B cell (primary cell): Measurements from ENCODE around the gene CDC42BPB. TPM values are rescaled to one million over a fixed set of nuclear protein-coding genes. Genes with fewer than 3 reads are reported as not detected.

ENCODE experiments used
- ATAC-seq: fragments of 200-7000 bp; cut with Tn5 transposase; one replicate; pipeline ENCODE4 v1.10.0; 2021; ENCODE audit warnings: low read depth, mild to moderate bottlenecking, moderate number of reproducible peaks, moderate library complexity
- CTCF ChIA-PET: fragments of 350-600 bp; sonication (Branson Sonifier 250); formaldehyde crosslinking; loops from one replicate; lab custom pipeline; 2021; ENCODE audit warnings: antibody characterized with exemption, inconsistent platforms; lab: Charles Lee
- POLR2A ChIA-PET: fragments of 350-600 bp; sonication (Branson Sonifier 250); formaldehyde crosslinking; loops from one replicate; lab custom pipeline; 2021; ENCODE audit warnings: antibody characterized with exemption; lab: Charles Lee
- DNase-seq: peaks from one replicate; pipeline ENCODE4 v3.0.0; 2013
- H2AFZ ChIP-seq: 2 replicates; pipeline ENCODE4 v1.6.1; 2012; ENCODE audit warnings: mild to moderate bottlenecking, low read depth, low read length; ENCODE audit not compliant: insufficient read depth, poor library complexity, severe bottlenecking
- H3K27ac ChIP-seq, 2 donors: 1 replicate in 1 of 2; 2 replicates in 1 of 2; pipeline ENCODE4 v1.5.1; 2012 to 2013; ENCODE audit warnings: low read length in 2 of 2, mild to moderate bottlenecking in 2 of 2, moderate library complexity in 1 of 2
- H3K27me3 ChIP-seq, 4 experiments: fragments of 200-600 bp in 1 of 4; sonication (generic) in 1 of 4; replicated peaks in 1 of 4; 1 replicate in 2 of 4; 2 replicates in 2 of 4; pipeline versions ENCODE4 v1.6.1 to v1.7.0; 2013 to 2016; ENCODE audit warnings: low read length in 3 of 4, mild to moderate bottlenecking in 2 of 4, mixed read lengths in 1 of 4, moderate library complexity in 1 of 4; ENCODE audit not compliant: insufficient read depth in 4 of 4, control insufficient read depth in 3 of 4; ENCODE audit errors: control extremely low read depth in 1 of 4
- H3K36me3 ChIP-seq, 2 experiments: replicated peaks in 1 of 2; 1 replicate in 1 of 2; 2 replicates in 1 of 2; pipeline versions ENCODE4 v1.6.1 to v1.7.1; 2013; ENCODE audit warnings: low read length in 1 of 2; ENCODE audit not compliant: insufficient read depth in 2 of 2, control insufficient read depth in 1 of 2; ENCODE audit errors: control extremely low read depth in 1 of 2, extremely low read depth in 1 of 2
- H3K4me1 ChIP-seq, 2 donors: fragments of 200-600 bp in 1 of 2; sonication (generic) in 1 of 2; 1 replicate in 1 of 2; 2 replicates in 1 of 2; pipeline versions ENCODE4 v1.5.1 to v1.6.1; 2013 to 2017; ENCODE audit warnings: low read length in 2 of 2; ENCODE audit not compliant: control insufficient read depth in 2 of 2, insufficient read depth in 2 of 2
- H3K4me2 ChIP-seq: replicated peaks from 2 replicates; pipeline ENCODE3; 2012; ENCODE audit warnings: mild to moderate bottlenecking, low read depth, low read length; ENCODE audit not compliant: poor library complexity, severe bottlenecking
- H3K4me3 ChIP-seq, 5 experiments: fragments of 200-600 bp in 1 of 5; sonication (generic) in 1 of 5; 1 replicate in 3 of 5; 2 replicates in 2 of 5; pipeline versions ENCODE4 v1.5.1 to v1.7.0; 2011 to 2016; ENCODE audit warnings: low read length in 4 of 5, mild to moderate bottlenecking in 4 of 5, low read depth in 2 of 5, control low read depth in 1 of 5, moderate library complexity in 1 of 5; ENCODE audit not compliant: insufficient read depth in 1 of 5; ENCODE audit errors: control extremely low read depth in 1 of 5, extremely low read depth in 1 of 5
- H3K79me2 ChIP-seq: fragments of 200-600 bp; sonication (generic); one replicate; pipeline ENCODE4 v1.6.0; 2016; ENCODE audit warnings: low read length; ENCODE audit not compliant: control insufficient read depth, insufficient read depth
- H3K9ac ChIP-seq: fragments of 200-600 bp; sonication (generic); 2 replicates; pipeline ENCODE4 v1.6.1; 2017; ENCODE audit warnings: mild to moderate bottlenecking, low read length, moderate library complexity
- H3K9me3 ChIP-seq, 3 donors: one replicate each; pipeline versions ENCODE4 v1.6.1 to v1.7.1; 2013; ENCODE audit warnings: low read length in 2 of 3; ENCODE audit not compliant: control insufficient read depth in 2 of 3, insufficient read depth in 1 of 3; ENCODE audit errors: control extremely low read depth in 1 of 3
- H4K20me1 ChIP-seq: 2 replicates; pipeline ENCODE4 v1.6.0; 2012; ENCODE audit warnings: mild to moderate bottlenecking, low read length; ENCODE audit not compliant: insufficient read depth, control insufficient read depth, poor library complexity, severe bottlenecking
- H3K27ac Mint-ChIP-seq: one replicate; pipeline ENCODE4 v1.8.0; 2021; ENCODE audit warnings: mixed read lengths
- H3K27me3 Mint-ChIP-seq: one replicate; pipeline ENCODE4 v1.8.0; 2021; ENCODE audit warnings: mixed read lengths
- H3K4me1 Mint-ChIP-seq: one replicate; pipeline ENCODE4 v1.8.0; 2021; ENCODE audit warnings: mixed read lengths
- H3K4me3 Mint-ChIP-seq: one replicate; pipeline ENCODE4 v1.8.0; 2021; ENCODE audit warnings: mixed read lengths
- H3K9me3 Mint-ChIP-seq: one replicate; pipeline ENCODE4 v1.8.0; 2022; ENCODE audit warnings: mixed read lengths; ENCODE audit not compliant: insufficient read depth
- EZH2 ChIP-seq: IDR thresholded peaks from 2 replicates; pipeline ENCODE4 v1.6.1; 2012; ENCODE audit warnings: borderline replicate concordance, low read depth, mild to moderate bottlenecking, moderate library complexity, low read length; ENCODE audit not compliant: insufficient read depth, poor library complexity, severe bottlenecking
- WGBS: methylation state at CpG from one replicate; pipeline ENCODE4 v1.1.5; 2013; ENCODE audit warnings: missing lambda C conversion rate; ENCODE audit not compliant: insufficient coverage; 5-methylcytosine and 5-hydroxymethylcytosine counted together
- intact Hi-C: fragments of 100-400 bp; cut with micrococcal nuclease; formaldehyde crosslinking; loops from one replicate; pipeline ENCODE4 v1.10.0; 2022
- polyA minus RNA-seq: library from RNA; depleted of rRNA, polyadenylated mRNA; stranded (reverse); fragments of >200 nt; gene quantifications from 2 replicates; pipeline ENCODE4 v1.2.3, GENCODE V29; 2012
- polyA plus RNA-seq: library from polyadenylated mRNA; depleted of rRNA; stranded (reverse); fragments of >200 nt; gene quantifications from 2 replicates; pipeline ENCODE4 v1.2.3, GENCODE V29; 2012
- total RNA-seq, 2 donors: library from RNA; stranded (reverse); fragments of 120-200 nt in 1 of 2; gene quantifications; 1 replicate in 1 of 2; 2 replicates in 1 of 2; pipeline versions ENCODE4 v1.2.3 to v1.2.4, GENCODE V29; 2013 to 2022
- TF ChIP-seq, protein P1 (sequence below): fragments of 200-600 bp; IDR thresholded peaks from one replicate; pipeline ENCODE4 v1.8.0; 2022; ENCODE audit warnings: antibody characterized with exemption, mild to moderate bottlenecking

The CDC42BPB gene, protein sequence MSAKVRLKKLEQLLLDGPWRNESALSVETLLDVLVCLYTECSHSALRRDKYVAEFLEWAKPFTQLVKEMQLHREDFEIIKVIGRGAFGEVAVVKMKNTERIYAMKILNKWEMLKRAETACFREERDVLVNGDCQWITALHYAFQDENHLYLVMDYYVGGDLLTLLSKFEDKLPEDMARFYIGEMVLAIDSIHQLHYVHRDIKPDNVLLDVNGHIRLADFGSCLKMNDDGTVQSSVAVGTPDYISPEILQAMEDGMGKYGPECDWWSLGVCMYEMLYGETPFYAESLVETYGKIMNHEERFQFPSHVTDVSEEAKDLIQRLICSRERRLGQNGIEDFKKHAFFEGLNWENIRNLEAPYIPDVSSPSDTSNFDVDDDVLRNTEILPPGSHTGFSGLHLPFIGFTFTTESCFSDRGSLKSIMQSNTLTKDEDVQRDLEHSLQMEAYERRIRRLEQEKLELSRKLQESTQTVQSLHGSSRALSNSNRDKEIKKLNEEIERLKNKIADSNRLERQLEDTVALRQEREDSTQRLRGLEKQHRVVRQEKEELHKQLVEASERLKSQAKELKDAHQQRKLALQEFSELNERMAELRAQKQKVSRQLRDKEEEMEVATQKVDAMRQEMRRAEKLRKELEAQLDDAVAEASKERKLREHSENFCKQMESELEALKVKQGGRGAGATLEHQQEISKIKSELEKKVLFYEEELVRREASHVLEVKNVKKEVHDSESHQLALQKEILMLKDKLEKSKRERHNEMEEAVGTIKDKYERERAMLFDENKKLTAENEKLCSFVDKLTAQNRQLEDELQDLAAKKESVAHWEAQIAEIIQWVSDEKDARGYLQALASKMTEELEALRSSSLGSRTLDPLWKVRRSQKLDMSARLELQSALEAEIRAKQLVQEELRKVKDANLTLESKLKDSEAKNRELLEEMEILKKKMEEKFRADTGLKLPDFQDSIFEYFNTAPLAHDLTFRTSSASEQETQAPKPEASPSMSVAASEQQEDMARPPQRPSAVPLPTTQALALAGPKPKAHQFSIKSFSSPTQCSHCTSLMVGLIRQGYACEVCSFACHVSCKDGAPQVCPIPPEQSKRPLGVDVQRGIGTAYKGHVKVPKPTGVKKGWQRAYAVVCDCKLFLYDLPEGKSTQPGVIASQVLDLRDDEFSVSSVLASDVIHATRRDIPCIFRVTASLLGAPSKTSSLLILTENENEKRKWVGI (N-terminal part only)
- total RNA-seq, result 52.5 and 59.2 TPM in 2 replicates
- 9.6 TPM for total RNA-seq (2013)
- polyA plus RNA-seq, result 20.6 and 23.9 TPM in 2 replicates
- 29.0 and 35.7 TPM in 2 replicates for polyA minus RNA-seq

DNA sequence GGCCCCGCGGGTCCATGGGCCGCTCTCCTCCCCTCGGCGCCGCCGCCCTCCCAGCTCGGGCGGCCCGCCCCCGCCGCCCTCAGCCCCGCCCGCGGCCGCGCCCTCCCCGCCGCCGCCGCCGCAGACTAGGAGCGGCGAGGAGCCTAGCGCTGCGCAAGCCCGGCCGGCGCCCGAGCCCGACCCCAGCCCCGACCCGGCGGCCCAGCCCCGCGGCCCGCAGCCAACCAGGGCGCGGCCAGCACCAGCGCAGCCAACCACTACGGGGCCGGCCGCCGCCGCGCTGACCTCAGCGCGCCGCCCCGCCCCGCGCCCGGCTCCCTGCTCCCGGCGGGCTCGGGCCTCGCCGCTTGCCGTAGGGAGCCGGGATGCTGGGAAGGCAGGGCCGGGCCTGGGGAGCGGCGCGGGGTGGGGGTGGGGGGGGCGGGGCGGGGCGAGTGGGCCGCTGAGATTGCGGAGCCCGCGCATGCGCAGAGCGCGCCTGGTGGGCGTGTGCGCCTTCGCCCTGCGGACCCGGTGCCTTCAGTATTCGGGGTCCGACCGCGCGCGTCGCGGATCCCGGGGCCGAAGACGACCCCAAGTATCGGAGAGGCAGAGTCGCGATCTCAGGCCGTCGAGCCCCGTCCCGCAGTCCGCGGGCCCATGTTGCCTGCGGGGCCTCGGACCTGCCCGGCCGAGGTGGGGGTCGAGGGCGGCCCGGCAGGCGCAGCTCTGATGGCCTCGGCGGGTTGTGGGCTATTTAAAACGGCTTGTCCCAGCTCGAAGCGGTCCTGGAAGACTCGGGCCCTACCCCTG lies at the start of gene CDC42BPB:
TSS of gene CDC42BPB (minus strand) at position 178 of the 792 bp plus-strand sequence. CDS start 376 bp downstream, outside the sequence.
- H3K4me1 Mint-ChIP-seq, result peaks cover 30% of the 10 kb centered on the region
- no peaks in the 10 kb centered on the region for H3K27me3 Mint-ChIP-seq
- peak within 1 kb of the TSS; percentile 26 to 73 (median 67) for H3K4me3 ChIP-seq
- 2% methylated on average over 96 of the region's 113 CpGs for WGBS
- H3K9me3 Mint-ChIP-seq, result no peaks in the 10 kb centered on the region
- ChIA-PET CTCF (interaction anchor here (0.7 to 1.2 kb wide), 3 partner anchors 10 to 34 kb away, joined by 3 to 4 read pairs (median 3); no protein-coding TSS in a partner anchor), POLR2A (interaction anchor here (0.5 kb wide), 1 partner anchor 31 kb away, joined by 4 read pairs; no protein-coding TSS in a partner anchor)
- peaks cover 12% of the 10 kb centered on the region for H3K79me2 ChIP-seq
- peak within 1 kb of the TSS; percentile 95 for H2AFZ ChIP-seq
- ATAC-seq, result peak; percentile 87
- H3K4me1 ChIP-seq, result peaks cover 16 to 19% of the 10 kb centered on the region in 2 donors
- H3K36me3 ChIP-seq, result no peaks in the 10 kb centered on the region
- peaks cover 0 to 7% (median 0%) of the 10 kb centered on the region in 4 experiments for H3K27me3 ChIP-seq
- intact Hi-C loops, result loop anchor here (1.0 to 10.0 kb wide), 4 partner anchors 18 to 1095 kb away; partner anchors contain the start of genes AMN, DYNC1H1 and TRAF3
- H3K9me3 ChIP-seq, result peaks cover 0 to 6% (median 0%) of the 10 kb centered on the region in 3 donors
- H4K20me1 ChIP-seq, result no peaks in the 10 kb centered on the region
- no peak for TF ChIP-seq EZH2
- TF ChIP-seq, protein P1, sequence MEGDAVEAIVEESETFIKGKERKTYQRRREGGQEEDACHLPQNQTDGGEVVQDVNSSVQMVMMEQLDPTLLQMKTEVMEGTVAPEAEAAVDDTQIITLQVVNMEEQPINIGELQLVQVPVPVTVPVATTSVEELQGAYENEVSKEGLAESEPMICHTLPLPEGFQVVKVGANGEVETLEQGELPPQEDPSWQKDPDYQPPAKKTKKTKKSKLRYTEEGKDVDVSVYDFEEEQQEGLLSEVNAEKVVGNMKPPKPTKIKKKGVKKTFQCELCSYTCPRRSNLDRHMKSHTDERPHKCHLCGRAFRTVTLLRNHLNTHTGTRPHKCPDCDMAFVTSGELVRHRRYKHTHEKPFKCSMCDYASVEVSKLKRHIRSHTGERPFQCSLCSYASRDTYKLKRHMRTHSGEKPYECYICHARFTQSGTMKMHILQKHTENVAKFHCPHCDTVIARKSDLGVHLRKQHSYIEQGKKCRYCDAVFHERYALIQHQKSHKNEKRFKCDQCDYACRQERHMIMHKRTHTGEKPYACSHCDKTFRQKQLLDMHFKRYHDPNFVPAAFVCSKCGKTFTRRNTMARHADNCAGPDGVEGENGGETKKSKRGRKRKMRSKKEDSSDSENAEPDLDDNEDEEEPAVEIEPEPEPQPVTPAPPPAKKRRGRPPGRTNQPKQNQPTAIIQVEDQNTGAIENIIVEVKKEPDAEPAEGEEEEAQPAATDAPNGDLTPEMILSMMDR, result no peak
- no peak within 1 kb of the TSS for H3K27ac ChIP-seq
- H3K4me3 Mint-ChIP-seq, result peak within 1 kb of the TSS; percentile 85
- peak within 1 kb of the TSS; percentile 71 for H3K27ac Mint-ChIP-seq
- peak; percentile 88 for DNase-seq
- peak within 1 kb of the TSS; percentile 97 for H3K4me2 ChIP-seq
- H3K9ac ChIP-seq, result peak within 1 kb of the TSS; percentile 70
